Measurements from ENCODE around the gene AMPD1. TPM values are rescaled to one million over a fixed set of nuclear protein-coding genes. Genes with fewer than 3 reads are reported as not detected.

The AMPD1 gene
- total RNA-seq: not detected in 2 replicates

GRCh38 chr1:114695430-114696058 lies at the start of gene AMPD1:
AMPD1 (minus strand) TSS chr1:114695546; CDS start chr1:114695471, 75 bp downstream.

DNA sequence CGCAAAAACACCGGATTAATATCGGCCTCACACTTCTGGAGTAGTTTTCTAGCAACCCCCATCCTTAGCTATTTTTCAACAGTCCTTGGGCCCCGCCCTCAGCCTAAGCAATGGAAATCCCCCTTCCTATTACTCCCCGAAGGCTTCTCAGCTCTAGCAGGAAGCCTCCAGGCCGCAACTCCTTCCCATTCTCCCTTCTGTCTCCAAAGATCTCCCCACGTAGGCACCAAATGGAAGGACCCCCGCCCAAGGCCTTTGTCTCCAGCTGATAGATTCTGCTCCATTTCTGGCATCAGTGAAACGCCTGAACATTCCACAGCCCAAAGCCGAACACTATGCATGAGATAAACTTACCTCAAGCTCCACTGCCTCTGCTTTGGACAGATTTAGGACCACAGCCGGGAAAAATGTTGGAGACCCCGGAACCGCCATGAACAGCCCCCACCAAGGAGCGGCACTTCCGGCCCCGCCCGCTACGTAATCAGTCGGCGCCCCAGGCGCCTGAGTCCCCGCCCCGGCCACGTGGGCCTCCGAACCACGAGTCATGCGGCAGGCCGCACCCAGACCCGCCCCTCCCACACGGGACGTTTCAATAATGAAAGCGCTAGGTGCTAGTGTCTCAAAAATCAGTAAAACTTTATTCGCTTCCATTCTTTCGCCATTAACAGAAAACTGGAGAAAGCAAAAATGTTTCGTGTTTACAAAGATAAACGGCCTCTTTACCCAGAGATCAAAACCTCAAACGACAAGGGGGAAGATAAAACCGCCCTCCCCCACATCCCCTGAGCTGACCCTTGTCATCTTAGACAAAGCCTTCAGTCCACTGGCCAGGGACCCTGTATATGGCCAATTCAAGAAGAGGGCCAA lies 21.2 kb upstream of the AMPD1 start, which contains the start of gene NRAS:
Gene NRAS (minus strand): TSS at position 468 of the 867 bp plus-strand sequence. CDS start 611 bp downstream, outside the sequence.

GRCh38 chr1:114669562-114670082 lies 25.7 kb downstream of the AMPD1 start, which contains the start of gene DENND2C:
DENND2C (minus strand) TSS chr1:114670049; CDS start chr1:114625984, 44,065 bp downstream.

Other genes with a start within 250 kb of the AMPD1 start
- gene TRIM33, start 184.3 kb downstream of the AMPD1 start, total RNA-seq: 19.4 and 20.4 TPM in 2 replicates
- 36.5 and 49.8 TPM in 2 replicates for gene BCAS2, start 113.9 kb downstream of the AMPD1 start, total RNA-seq
- 13.0 and 17.3 TPM in 2 replicates for gene DENND2C, start 25.5 kb downstream of the AMPD1 start, total RNA-seq
- 39.3 and 50.7 TPM in 2 replicates for gene NRAS, start 21.2 kb upstream of the AMPD1 start, total RNA-seq
- 297 and 360 TPM in 2 replicates for gene CSDE1, start 62.4 kb upstream of the AMPD1 start, total RNA-seq
- gene SIKE1, start 85.1 kb upstream of the AMPD1 start, total RNA-seq: 25.4 and 49.9 TPM in 2 replicates
- not detected in 2 replicates for gene SYCP1, start 159.3 kb upstream of the AMPD1 start, total RNA-seq